ENCODE results near the gene CCDC6.

Gene CCDC6

DNA sequence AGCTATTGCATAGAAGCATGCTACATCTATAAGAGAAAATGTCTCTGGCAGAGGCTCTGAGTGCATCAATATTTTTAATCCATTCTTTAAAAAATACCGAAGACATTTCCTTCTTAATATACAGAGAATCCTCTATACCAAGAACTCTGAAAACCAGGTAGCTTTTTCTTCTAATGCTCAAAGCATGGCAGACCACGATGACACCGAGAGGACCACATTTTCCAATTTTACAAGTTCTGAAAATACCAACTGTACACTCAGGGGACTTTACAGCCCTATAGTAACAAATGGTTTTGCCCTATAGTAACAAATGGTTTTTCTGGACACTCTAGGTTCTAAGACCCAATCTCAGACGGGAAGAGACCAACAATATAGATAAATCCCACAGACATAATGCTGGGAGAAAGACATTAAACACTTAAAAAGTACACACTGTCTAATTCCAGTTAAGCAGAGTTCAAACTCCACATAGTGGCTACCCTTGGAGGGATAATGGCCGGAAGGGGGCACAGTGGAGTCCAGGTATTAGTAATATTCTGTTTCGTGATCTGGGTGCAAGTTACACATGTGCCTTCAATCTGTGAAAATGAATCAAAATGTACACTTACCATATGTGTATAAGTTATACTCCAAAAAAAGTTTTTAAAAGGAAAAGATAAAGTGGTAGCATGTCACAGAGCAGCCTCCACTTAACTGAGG lies 26.2 kb downstream of the CCDC6 start:
- Histone ChIP-seq H4K20me1 (ENCODE audit: insufficient read depth) (no peaks in the 10 kb centered on the region; the same call in 1 of the 2 replicates), H3K4me3 (IDR thresholded peaks at IDR 0.05; ENCODE audit: insufficient read depth, low read depth, low read length) (no peak overlapping the region), H3K36me3 (ENCODE audit: insufficient read depth) (no peaks in the 10 kb centered on the region), H3K4me2 (peak overlapping the region; percentile 31; the same call in 1 of the 2 replicates), H3K27ac (no peak overlapping the region), H3K79me2 (ENCODE audit: insufficient read depth, low read depth) (peaks cover 27% of the 10 kb centered on the region; the same call in 1 of the 2 replicates), H3K27me3 (ENCODE audit: insufficient read depth, low read depth) (no peaks in the 10 kb centered on the region), H2AFZ (ENCODE audit: low read depth) (no peak overlapping the region), H3K9ac (no peak overlapping the region), H3K4me1 (ENCODE audit: low read depth, poor library complexity, severe bottlenecking) (peaks cover 47% of the 10 kb centered on the region)
- TF ChIP-seq, protein P1, sequence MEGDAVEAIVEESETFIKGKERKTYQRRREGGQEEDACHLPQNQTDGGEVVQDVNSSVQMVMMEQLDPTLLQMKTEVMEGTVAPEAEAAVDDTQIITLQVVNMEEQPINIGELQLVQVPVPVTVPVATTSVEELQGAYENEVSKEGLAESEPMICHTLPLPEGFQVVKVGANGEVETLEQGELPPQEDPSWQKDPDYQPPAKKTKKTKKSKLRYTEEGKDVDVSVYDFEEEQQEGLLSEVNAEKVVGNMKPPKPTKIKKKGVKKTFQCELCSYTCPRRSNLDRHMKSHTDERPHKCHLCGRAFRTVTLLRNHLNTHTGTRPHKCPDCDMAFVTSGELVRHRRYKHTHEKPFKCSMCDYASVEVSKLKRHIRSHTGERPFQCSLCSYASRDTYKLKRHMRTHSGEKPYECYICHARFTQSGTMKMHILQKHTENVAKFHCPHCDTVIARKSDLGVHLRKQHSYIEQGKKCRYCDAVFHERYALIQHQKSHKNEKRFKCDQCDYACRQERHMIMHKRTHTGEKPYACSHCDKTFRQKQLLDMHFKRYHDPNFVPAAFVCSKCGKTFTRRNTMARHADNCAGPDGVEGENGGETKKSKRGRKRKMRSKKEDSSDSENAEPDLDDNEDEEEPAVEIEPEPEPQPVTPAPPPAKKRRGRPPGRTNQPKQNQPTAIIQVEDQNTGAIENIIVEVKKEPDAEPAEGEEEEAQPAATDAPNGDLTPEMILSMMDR (conservative IDR thresholded peaks at IDR 0.05; ENCODE audit: low read depth, low read length) = no peak

DNA sequence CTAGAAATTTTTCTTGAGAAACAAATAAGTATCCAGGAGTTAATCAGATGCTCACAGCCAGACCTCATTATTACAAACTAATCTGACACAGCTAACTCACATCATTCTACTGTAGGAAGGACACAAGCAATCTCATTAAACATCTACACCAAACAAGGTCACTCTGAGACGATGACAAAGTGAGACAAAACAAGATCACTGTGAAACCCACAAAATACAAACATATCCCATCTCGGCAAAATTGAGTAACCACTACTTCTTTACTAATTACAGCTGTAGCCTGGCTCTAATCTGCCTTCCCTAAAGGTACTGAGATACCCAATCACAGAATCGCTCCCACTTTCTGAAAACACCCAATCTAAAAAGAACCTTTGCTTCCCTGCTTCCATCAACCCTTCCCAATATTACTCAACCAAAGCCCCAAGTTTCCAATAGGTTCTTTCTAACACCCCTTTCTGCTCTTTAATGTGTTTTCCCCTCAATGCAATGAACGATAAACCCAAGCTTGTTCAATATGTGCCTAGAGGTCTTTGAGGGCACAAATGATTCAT lies 26.9 kb downstream of the CCDC6 start:
- Histone ChIP-seq H3K4me2 (peak overlapping the region; percentile 31; the same call in 1 of the 2 replicates), H3K4me1 (ENCODE audit: low read depth, poor library complexity, severe bottlenecking) (peaks cover 40% of the 10 kb centered on the region)

DNA sequence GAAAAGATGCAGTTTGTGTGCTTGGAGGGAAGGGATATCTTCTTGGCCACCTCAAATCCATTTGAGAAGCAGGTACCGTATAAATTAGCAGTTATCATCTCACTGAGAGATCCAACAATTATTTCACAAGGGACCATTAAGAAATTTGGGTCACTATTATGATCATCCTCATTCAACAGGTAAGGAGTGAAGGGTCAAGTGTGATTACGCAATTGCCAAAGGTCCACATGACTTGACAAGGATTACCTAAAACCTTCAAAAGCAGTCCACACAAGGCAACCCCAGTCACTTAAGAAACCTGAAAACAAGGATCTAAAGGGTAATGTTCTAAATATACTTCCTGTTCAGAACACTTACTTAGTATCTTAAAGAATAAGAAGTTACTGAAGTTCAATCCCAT lies 27.4 kb downstream of the CCDC6 start:
- H3K9ac ChIP-seq = no peak overlapping the region
- TF ChIP-seq, protein P1 (conservative IDR thresholded peaks at IDR 0.05; ENCODE audit: low read depth, low read length) = no peak
- H3K27me3 ChIP-seq (ENCODE audit: insufficient read depth, low read depth) = no peaks in the 10 kb centered on the region
- H2AFZ ChIP-seq (ENCODE audit: low read depth) = no peak overlapping the region
- H3K4me2 ChIP-seq = peak overlapping the region; percentile 31; the same call in 1 of the 2 replicates
- H3K36me3 ChIP-seq (ENCODE audit: insufficient read depth) = no peaks in the 10 kb centered on the region
- no peaks in the 10 kb centered on the region for H4K20me1 ChIP-seq (ENCODE audit: insufficient read depth)
- H3K27ac ChIP-seq = no peak overlapping the region
- peaks cover 35% of the 10 kb centered on the region for H3K4me1 ChIP-seq (ENCODE audit: low read depth, poor library complexity, severe bottlenecking)
- no peak overlapping the region for H3K4me3 ChIP-seq (IDR thresholded peaks at IDR 0.05; ENCODE audit: insufficient read depth, low read depth, low read length)
- peaks cover 31% of the 10 kb centered on the region; the same call in 1 of the 2 replicates for H3K79me2 ChIP-seq (ENCODE audit: insufficient read depth, low read depth)

More for the DNA sequence above, 26.9 kb downstream of the CCDC6 start:
- Histone ChIP-seq H3K36me3 (ENCODE audit: insufficient read depth) (no peaks in the 10 kb centered on the region), H3K27ac (no peak overlapping the region), H3K9ac (no peak overlapping the region), H3K79me2 (ENCODE audit: insufficient read depth, low read depth) (peaks cover 31% of the 10 kb centered on the region; the same call in 1 of the 2 replicates), H3K4me3 (IDR thresholded peaks at IDR 0.05; ENCODE audit: insufficient read depth, low read depth, low read length) (no peak overlapping the region), H4K20me1 (ENCODE audit: insufficient read depth) (no peaks in the 10 kb centered on the region), H3K27me3 (ENCODE audit: insufficient read depth, low read depth) (no peaks in the 10 kb centered on the region), H2AFZ (ENCODE audit: low read depth) (no peak overlapping the region)
- TF ChIP-seq, protein P1 (conservative IDR thresholded peaks at IDR 0.05; ENCODE audit: low read depth, low read length) = no peak

DNA sequence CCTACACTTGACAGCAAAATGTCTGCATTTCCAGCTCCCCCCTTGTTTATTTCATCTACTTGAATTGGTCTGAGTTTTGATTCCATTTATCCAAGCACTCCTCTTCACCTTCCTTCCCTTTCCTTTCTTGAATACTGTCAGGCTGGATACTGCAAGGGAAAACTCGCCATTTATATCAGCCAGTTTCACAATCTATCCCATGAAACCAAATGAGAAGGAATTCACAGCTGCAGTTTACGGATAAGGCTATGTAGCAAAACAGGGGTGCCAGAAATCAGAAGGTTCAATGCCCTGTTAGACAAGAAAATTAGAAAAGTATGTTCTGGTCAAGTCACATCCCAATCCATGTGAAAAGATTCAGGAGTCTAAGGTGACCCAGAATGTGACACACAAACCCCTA lies 28.1 kb downstream of the CCDC6 start:
- H3K4me1 ChIP-seq (ENCODE audit: low read depth, poor library complexity, severe bottlenecking) = peaks cover 34% of the 10 kb centered on the region
- peaks cover 31% of the 10 kb centered on the region; the same call in 1 of the 2 replicates for H3K79me2 ChIP-seq (ENCODE audit: insufficient read depth, low read depth)
- no peaks in the 10 kb centered on the region for H3K36me3 ChIP-seq (ENCODE audit: insufficient read depth)
- H2AFZ ChIP-seq (ENCODE audit: low read depth) = no peak overlapping the region
- H3K9ac ChIP-seq = no peak overlapping the region
- no peaks in the 10 kb centered on the region for H4K20me1 ChIP-seq (ENCODE audit: insufficient read depth)
- H3K27ac ChIP-seq = no peak overlapping the region
- H3K4me3 ChIP-seq (IDR thresholded peaks at IDR 0.05; ENCODE audit: insufficient read depth, low read depth, low read length) = no peak overlapping the region
- H3K4me2 ChIP-seq = no peak overlapping the region
- TF ChIP-seq, protein P1 (conservative IDR thresholded peaks at IDR 0.05; ENCODE audit: low read depth, low read length) = no peak
- no peaks in the 10 kb centered on the region for H3K27me3 ChIP-seq (ENCODE audit: insufficient read depth, low read depth)

Measured in KMS-11 (cell line).